ENCODE measurements around the gene BBLN. TPM values are rescaled to one million over a fixed set of nuclear protein-coding genes. Genes with fewer than 3 reads are reported as not detected.
"Not testable (repeated sequence)": the region's sequence is repeated elsewhere in the genome, so short reads cannot be mapped to it uniquely, and the experiment has no call there.

BBLN gene, protein sequence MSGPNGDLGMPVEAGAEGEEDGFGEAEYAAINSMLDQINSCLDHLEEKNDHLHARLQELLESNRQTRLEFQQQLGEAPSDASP
- 48.5 TPM for total RNA-seq (2021; ENCODE audit: unreplicated experiment)
- polyA plus RNA-seq (2012; ENCODE audit: insufficient read length) = 62.5 TPM
- Bru-seq, nascent RNA = percentile 56 among the genes with signal in this experiment
- percentile 54 among the genes with signal in this experiment for BruChase-seq, experiment 1, labeled RNA remaining after a 2-hour chase
- BruChase-seq, experiment 2, labeled RNA remaining after a 6-hour chase = percentile 60 among the genes with signal in this experiment
- long read RNA-seq, transcript C9orf16-201 (2 exons, 713 nt) = major isoform, 24 of 32 reads
- long read RNA-seq, partial matches to known transcripts = 1 of 32 reads
- long read RNA-seq, other reads (novel, unspliced or antisense) = 5 of 32 reads

GRCh38 chr9:128159784-128160602, at the start of gene BBLN:
TSS of gene BBLN (plus strand) at chr9:128160265. CDS start at chr9:128160408, 143 bp downstream.
- Histone ChIP-seq H3K36me3 (ENCODE audit: control insufficient read depth, insufficient read depth, low read length) (no peaks in the 10 kb centered on the region; the same call in 1 of the 2 replicates), H3K4me1 (ENCODE audit: control insufficient read depth, insufficient read depth, low read length) (0 out of 2 replicates have a peak, but pooled peaks cover 7% of the 10 kb centered on the region), H3K27me3 (ENCODE audit: control insufficient read depth, insufficient read depth, low read length) (no peaks in the 10 kb centered on the region), H3K4me3 (ENCODE audit: low read depth in 2 of 2, low read length in 2 of 2) (peak within 1 kb of the TSS; percentile 77), H3K9me3 (ENCODE audit: control insufficient read depth, insufficient read depth, low read depth, low read length) (no peaks in the 10 kb centered on the region), H3K27ac (ENCODE audit: low read length) (peak within 1 kb of the TSS; percentile 81)
- intact Hi-C loops (cut with micrococcal nuclease; ENCODE audit: unreplicated experiment) (no loop called here), in situ Hi-C loops (cut with HindIII; ENCODE audit: low pct_unique_long_range_greater_than_20kb, low sequenced_read_pairs) (no loop called here)
- TF ChIP-seq, protein P1, sequence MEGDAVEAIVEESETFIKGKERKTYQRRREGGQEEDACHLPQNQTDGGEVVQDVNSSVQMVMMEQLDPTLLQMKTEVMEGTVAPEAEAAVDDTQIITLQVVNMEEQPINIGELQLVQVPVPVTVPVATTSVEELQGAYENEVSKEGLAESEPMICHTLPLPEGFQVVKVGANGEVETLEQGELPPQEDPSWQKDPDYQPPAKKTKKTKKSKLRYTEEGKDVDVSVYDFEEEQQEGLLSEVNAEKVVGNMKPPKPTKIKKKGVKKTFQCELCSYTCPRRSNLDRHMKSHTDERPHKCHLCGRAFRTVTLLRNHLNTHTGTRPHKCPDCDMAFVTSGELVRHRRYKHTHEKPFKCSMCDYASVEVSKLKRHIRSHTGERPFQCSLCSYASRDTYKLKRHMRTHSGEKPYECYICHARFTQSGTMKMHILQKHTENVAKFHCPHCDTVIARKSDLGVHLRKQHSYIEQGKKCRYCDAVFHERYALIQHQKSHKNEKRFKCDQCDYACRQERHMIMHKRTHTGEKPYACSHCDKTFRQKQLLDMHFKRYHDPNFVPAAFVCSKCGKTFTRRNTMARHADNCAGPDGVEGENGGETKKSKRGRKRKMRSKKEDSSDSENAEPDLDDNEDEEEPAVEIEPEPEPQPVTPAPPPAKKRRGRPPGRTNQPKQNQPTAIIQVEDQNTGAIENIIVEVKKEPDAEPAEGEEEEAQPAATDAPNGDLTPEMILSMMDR (IDR thresholded peaks at IDR 0.05) = no peak
- no peak for TF ChIP-seq TCF7L2 (IDR thresholded peaks at IDR 0.05; ENCODE audit: low read depth, low read length)
- peak; percentile 66 for TF ChIP-seq POLR2AphosphoS5 (IDR thresholded peaks at IDR 0.05; ENCODE audit: low read depth, low read length)
- TF ChIP-seq SIN3A (IDR thresholded peaks at IDR 0.05; ENCODE audit: borderline replicate concordance, insufficient read depth, low read depth, low read length) = 0 out of 2 replicates have a peak, but pooled peaks have one; percentile 39
- no TSS peak for BruUV-seq (replicated peaks)
- peak; percentile 92 for ATAC-seq
- ChIA-PET CTCF (interaction anchor here (0.6 kb wide), 1 partner anchor 35 kb away, joined by 3 read pairs; no protein-coding TSS in a partner anchor), POLR2A (no interaction called here)
- peak; percentile 32 for DNase-seq (ENCODE audit: low read depth, low spot score)

GRCh38 chr9:128111726-128112125, 48.3 kb upstream of the BBLN start:
- intact Hi-C loops (cut with micrococcal nuclease; ENCODE audit: unreplicated experiment); H3K9me3 ChIP-seq (ENCODE audit: control insufficient read depth, insufficient read depth, low read depth, low read length); in situ Hi-C loops (cut with HindIII; ENCODE audit: low pct_unique_long_range_greater_than_20kb, low sequenced_read_pairs); POLR2A ChIA-PET; H3K27me3 ChIP-seq (ENCODE audit: control insufficient read depth, insufficient read depth, low read length); BruUV-seq (replicated peaks); H3K4me1 ChIP-seq (ENCODE audit: control insufficient read depth, insufficient read depth, low read length); CTCF ChIA-PET; H3K4me3 ChIP-seq (ENCODE audit: low read depth in 2 of 2, low read length in 2 of 2); DNase-seq (ENCODE audit: low read depth, low spot score); H3K36me3 ChIP-seq (ENCODE audit: control insufficient read depth, insufficient read depth, low read length); ATAC-seq; H3K27ac ChIP-seq (ENCODE audit: low read length): not testable (repeated sequence)

- Histone ChIP-seq H3K27me3 (ENCODE audit: control insufficient read depth, insufficient read depth, low read length) (no peaks in the 10 kb centered on the region), H3K27ac (ENCODE audit: low read length) (no peak overlapping the region), H3K36me3 (ENCODE audit: control insufficient read depth, insufficient read depth, low read length) (no peaks in the 10 kb centered on the region), H3K4me3 (ENCODE audit: low read depth in 2 of 2, low read length in 2 of 2) (no peak overlapping the region), H3K9me3 (ENCODE audit: control insufficient read depth, insufficient read depth, low read depth, low read length) (no peaks in the 10 kb centered on the region), H3K4me1 (ENCODE audit: control insufficient read depth, insufficient read depth, low read length) (no peaks in the 10 kb centered on the region; the same call in 1 of the 2 replicates)
- no TSS peak for BruUV-seq (replicated peaks)
- ChIA-PET POLR2A (interaction anchor here (0.6 kb wide), 1 partner anchor 27 kb away, joined by 3 read pairs; no protein-coding TSS in a partner anchor), CTCF (no interaction called here)
- ATAC-seq = no peak
- TF ChIP-seq, protein P2, sequence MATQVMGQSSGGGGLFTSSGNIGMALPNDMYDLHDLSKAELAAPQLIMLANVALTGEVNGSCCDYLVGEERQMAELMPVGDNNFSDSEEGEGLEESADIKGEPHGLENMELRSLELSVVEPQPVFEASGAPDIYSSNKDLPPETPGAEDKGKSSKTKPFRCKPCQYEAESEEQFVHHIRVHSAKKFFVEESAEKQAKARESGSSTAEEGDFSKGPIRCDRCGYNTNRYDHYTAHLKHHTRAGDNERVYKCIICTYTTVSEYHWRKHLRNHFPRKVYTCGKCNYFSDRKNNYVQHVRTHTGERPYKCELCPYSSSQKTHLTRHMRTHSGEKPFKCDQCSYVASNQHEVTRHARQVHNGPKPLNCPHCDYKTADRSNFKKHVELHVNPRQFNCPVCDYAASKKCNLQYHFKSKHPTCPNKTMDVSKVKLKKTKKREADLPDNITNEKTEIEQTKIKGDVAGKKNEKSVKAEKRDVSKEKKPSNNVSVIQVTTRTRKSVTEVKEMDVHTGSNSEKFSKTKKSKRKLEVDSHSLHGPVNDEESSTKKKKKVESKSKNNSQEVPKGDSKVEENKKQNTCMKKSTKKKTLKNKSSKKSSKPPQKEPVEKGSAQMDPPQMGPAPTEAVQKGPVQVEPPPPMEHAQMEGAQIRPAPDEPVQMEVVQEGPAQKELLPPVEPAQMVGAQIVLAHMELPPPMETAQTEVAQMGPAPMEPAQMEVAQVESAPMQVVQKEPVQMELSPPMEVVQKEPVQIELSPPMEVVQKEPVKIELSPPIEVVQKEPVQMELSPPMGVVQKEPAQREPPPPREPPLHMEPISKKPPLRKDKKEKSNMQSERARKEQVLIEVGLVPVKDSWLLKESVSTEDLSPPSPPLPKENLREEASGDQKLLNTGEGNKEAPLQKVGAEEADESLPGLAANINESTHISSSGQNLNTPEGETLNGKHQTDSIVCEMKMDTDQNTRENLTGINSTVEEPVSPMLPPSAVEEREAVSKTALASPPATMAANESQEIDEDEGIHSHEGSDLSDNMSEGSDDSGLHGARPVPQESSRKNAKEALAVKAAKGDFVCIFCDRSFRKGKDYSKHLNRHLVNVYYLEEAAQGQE (IDR thresholded peaks at IDR 0.05; ENCODE audit: insufficient read depth in 1 of 2, low read depth in 2 of 2, low read length in 1 of 2) = no peak
- TF ChIP-seq, protein P1 (IDR thresholded peaks at IDR 0.05) = no peak
- no peak for TF ChIP-seq TCF7L2 (IDR thresholded peaks at IDR 0.05; ENCODE audit: low read depth, low read length)
- no peak for TF ChIP-seq SIN3A (IDR thresholded peaks at IDR 0.05; ENCODE audit: borderline replicate concordance, insufficient read depth, low read depth, low read length)
- TF ChIP-seq POLR2AphosphoS5 (IDR thresholded peaks at IDR 0.05; ENCODE audit: low read depth, low read length) = no peak
- intact Hi-C loops (cut with micrococcal nuclease; ENCODE audit: unreplicated experiment) = no loop called here
- in situ Hi-C loops (cut with HindIII; ENCODE audit: low pct_unique_long_range_greater_than_20kb, low sequenced_read_pairs) = no loop called here
- DNase-seq (ENCODE audit: low read depth, low spot score) = no peak
Measured at GRCh38 chr9:128113526-128114325, 46.3 kb upstream of the BBLN start.

Measured in Panc1 (cell line).